Ovary (tissue), 9 donors: Measurements from ENCODE around the gene ZHX3. TPM values are rescaled to one million over a fixed set of nuclear protein-coding genes. Genes with fewer than 3 reads are reported as not detected.

ENCODE experiments used
- DNase-seq, 5 donors: peaks; one replicate each; pipeline ENCODE4 v3.0.0-alpha.2; 2019 to 2020
- H3K27ac ChIP-seq, 2 donors: fragments of 200-600 bp; one replicate each; pipeline versions ENCODE4 v1.5.1 to v1.8.0; 2019 to 2022
- H3K27me3 ChIP-seq: fragments of 200-600 bp; one replicate; pipeline ENCODE4 v1.8.0; 2022
- H3K36me3 ChIP-seq: fragments of 200-600 bp; sonication (generic); one replicate; pipeline ENCODE4 v1.5.1; 2019
- H3K4me1 ChIP-seq: one replicate; pipeline ENCODE4 v1.8.1; 2013; ENCODE audit warnings: mild to moderate bottlenecking, moderate library complexity; ENCODE audit not compliant: insufficient read depth
- H3K4me3 ChIP-seq: fragments of 200-600 bp; sonication (generic); one replicate; pipeline ENCODE4 v1.5.1; 2017
- H3K9me3 ChIP-seq, 2 donors: fragments of 200-600 bp in 1 of 2; sonication (generic) in 1 of 2; one replicate each; pipeline versions ENCODE4 v1.5.1 to v1.8.1; 2013 to 2019; ENCODE audit warnings: mild to moderate bottlenecking in 1 of 2, moderate library complexity in 1 of 2
- EP300 ChIP-seq: sonication (generic); formaldehyde crosslinking; IDR thresholded peaks from one replicate; pipeline ENCODE4 v1.6.1; 2017; ENCODE audit warnings: antibody characterized with exemption
- POLR2A ChIP-seq: fragments of 450-650 bp; IDR thresholded peaks from one replicate; pipeline ENCODE4 v1.6.1; 2017; ENCODE audit warnings: antibody characterized with exemption, mild to moderate bottlenecking, moderate library complexity
- WGBS, 3 donors: extraction: QIAGEN DNeasy Blood & Tissue Kit in 1 of 3; methylation state at CpG; one replicate each; pipeline versions ENCODE4 v1.1.5 to v1.1.7; 2013 to 2017; 5-methylcytosine and 5-hydroxymethylcytosine counted together
- intact Hi-C, 4 donors: fragments of 100-400 bp; cut with DNase I; formaldehyde crosslinking; loops; one replicate each; pipeline versions ENCODE4 v1.11.0 to v1.15.1; 2022 to 2023
- polyA plus RNA-seq, 2 donors: library from polyadenylated mRNA; stranded (reverse); fragments of 200-250 nt in 1 of 2; fragments of 350-450 nt in 1 of 2; fragmentation: Illumina TruSeq in 1 of 2; extraction: RNeasy Lipid Tissue Mini Kit (QIAGEN cat#74804) in 1 of 2; gene quantifications; one replicate each; pipeline ENCODE4 v1.2.3, GENCODE V29; 2013 to 2014
- total RNA-seq, 7 donors: library from RNA; depleted of rRNA in 2 of 7; stranded (reverse); fragments of >200 nt in 2 of 7; fragmentation: NEBNext Ultra II Directional in 3 of 7; extraction: Animal tissue kit (Norgen Biotek cat#: 25700) in 3 of 7; gene quantifications; one replicate each; pipeline versions ENCODE4 v1.1.0 to v1.2.4, GENCODE V29; 2016 to 2023
- TF ChIP-seq, protein P1 (sequence below), 3 donors: fragments of 450-650 bp in 2 of 3; fragments of 200-600 bp in 1 of 3; IDR thresholded peaks; one replicate each; pipeline versions ENCODE4 v1.5.1 to v1.8.0; 2016 to 2022; ENCODE audit warnings: antibody characterized with exemption in 3 of 3, mild to moderate bottlenecking in 1 of 3
- donor health status: DM: no; HTN: no; CAD: no; lungs with moderate emphysema.
- donor health status: DM: no; HTN: no; CAD: no.
- donor health status: Bipolar disorder and iron deficiency.
- donor health status: DM: yes; HTN: yes; CAD: no.
- donor health status: DM: no; HTN: no; CAD: no.
- donor health status: DM: yes; HTN: yes; CAD: no.

ZHX3 gene
- total and polyA plus RNA-seq, 9 donors, result 17.5 to 72.0 (median 39.6) TPM

DNA sequence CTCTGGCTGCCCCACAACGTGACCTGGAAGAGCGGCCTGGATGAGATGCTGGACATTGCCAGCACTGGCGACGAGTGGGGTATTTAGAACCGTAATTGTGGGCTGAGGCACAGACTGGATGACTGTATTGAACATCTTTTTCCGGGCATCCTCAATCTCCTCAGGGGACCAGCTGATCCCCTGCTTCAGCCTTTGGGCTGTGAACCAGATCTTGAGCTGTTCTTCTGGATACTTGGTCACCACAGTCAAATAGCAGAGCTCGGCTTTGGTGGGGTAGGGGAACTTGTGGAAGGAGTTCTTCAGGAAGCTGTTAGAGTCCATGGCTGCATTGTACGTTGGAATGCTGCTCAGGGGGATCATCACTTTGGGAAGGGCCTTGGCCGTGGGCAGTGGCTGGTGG lies 113.9 kb downstream of the ZHX3 start:
- Histone ChIP-seq H3K36me3 (no peaks in the 10 kb centered on the region), H3K27ac (no peak overlapping the region), H3K9me3 (no peaks in the 10 kb centered on the region), H3K4me1 (no peaks in the 10 kb centered on the region), H3K27me3 (no peaks in the 10 kb centered on the region), H3K4me3 (no peak overlapping the region)
- DNase-seq, result no peak
- no peak for TF ChIP-seq POLR2A
- TF ChIP-seq, protein P1, sequence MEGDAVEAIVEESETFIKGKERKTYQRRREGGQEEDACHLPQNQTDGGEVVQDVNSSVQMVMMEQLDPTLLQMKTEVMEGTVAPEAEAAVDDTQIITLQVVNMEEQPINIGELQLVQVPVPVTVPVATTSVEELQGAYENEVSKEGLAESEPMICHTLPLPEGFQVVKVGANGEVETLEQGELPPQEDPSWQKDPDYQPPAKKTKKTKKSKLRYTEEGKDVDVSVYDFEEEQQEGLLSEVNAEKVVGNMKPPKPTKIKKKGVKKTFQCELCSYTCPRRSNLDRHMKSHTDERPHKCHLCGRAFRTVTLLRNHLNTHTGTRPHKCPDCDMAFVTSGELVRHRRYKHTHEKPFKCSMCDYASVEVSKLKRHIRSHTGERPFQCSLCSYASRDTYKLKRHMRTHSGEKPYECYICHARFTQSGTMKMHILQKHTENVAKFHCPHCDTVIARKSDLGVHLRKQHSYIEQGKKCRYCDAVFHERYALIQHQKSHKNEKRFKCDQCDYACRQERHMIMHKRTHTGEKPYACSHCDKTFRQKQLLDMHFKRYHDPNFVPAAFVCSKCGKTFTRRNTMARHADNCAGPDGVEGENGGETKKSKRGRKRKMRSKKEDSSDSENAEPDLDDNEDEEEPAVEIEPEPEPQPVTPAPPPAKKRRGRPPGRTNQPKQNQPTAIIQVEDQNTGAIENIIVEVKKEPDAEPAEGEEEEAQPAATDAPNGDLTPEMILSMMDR (IDR thresholded peaks at IDR 0.05), result no peak
- no peak for TF ChIP-seq EP300
- 95 to 96% (median 96%) methylated on average over 9 of the region's 9 CpGs for WGBS, 3 donors
- intact Hi-C loops, result no loop called here

- intact Hi-C loops, result no loop called here
- Histone ChIP-seq H3K4me1 (no peaks in the 10 kb centered on the region), H3K27me3 (no peaks in the 10 kb centered on the region), H3K4me3 (no peak overlapping the region), H3K36me3 (no peaks in the 10 kb centered on the region), H3K27ac (no peak overlapping the region), H3K9me3 (no peaks in the 10 kb centered on the region)
- no peak for DNase-seq
- TF ChIP-seq, protein P1 (IDR thresholded peaks at IDR 0.05), result no peak
- 97 to 98% (median 97%) methylated on average over 10 of the region's 10 CpGs for WGBS, 3 donors
These were observed 115.1 kb downstream of the ZHX3 start for GRCh38 chr20:41202426-41202825.

- H3K27ac ChIP-seq, result no peak overlapping the region
- H3K27me3 ChIP-seq, result no peaks in the 10 kb centered on the region
- intact Hi-C loops, result no loop called here
- 90 to 93% (median 91%) methylated on average over 8 of the region's 8 CpGs for WGBS, 3 donors
- H3K4me1 ChIP-seq, result no peaks in the 10 kb centered on the region
- TF ChIP-seq POLR2A, result no peak
- TF ChIP-seq, protein P1 (IDR thresholded peaks at IDR 0.05), result no peak
- TF ChIP-seq EP300, result no peak
- no peak overlapping the region for H3K4me3 ChIP-seq
- no peaks in the 10 kb centered on the region for H3K36me3 ChIP-seq
- no peaks in the 10 kb centered on the region for H3K9me3 ChIP-seq
- DNase-seq, result no peak
These were observed 115.8 kb downstream of the ZHX3 start for GRCh38 chr20:41201760-41202159.

DNA sequence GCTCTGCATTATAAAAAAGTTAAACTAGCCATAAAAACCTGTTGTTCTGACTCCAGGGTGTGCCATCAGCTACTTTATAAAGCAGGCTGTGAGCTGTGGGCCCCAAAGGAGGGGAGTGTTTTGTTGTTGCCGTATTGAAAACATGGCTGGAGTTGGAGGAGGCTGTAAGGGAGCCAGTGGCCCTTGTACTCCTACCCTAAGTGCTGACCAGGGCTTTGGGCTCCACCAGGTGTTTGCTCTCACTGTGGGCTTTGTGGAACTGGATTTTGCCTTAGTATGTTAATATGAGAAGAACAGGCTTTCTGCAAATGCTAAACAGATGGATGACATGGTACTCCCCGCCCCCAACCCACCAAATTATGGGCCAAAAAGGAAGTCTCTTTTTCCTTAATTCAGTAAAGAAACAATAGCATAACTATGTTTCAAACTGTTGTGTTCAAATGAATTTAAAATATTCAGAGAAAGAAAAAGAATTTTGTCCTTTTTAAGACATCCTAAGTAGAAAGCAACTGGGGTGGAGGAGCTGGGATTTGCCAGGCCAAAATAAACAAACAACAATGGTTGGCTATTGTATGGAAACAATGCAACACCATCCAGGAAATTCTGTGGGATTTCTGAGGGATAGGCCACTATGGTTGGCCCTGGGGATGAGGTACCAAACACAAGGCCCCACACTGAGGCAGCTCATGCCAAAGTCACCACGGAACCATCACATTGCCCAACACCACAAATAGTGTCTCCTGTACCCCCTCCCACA lies 116.9 kb downstream of the ZHX3 start:
- Histone ChIP-seq H3K9me3 (no peaks in the 10 kb centered on the region), H3K27ac (no peak overlapping the region), H3K27me3 (no peaks in the 10 kb centered on the region), H3K4me3 (no peak overlapping the region), H3K4me1 (no peaks in the 10 kb centered on the region), H3K36me3 (no peaks in the 10 kb centered on the region)
- DNase-seq, result no peak
- TF ChIP-seq, protein P1 (IDR thresholded peaks at IDR 0.05), result no peak
- TF ChIP-seq EP300, result no peak
- TF ChIP-seq POLR2A, result no peak
- intact Hi-C loops, result no loop called here
- WGBS, 3 donors, result 68 to 78% (median 72%) methylated on average over 3 of the region's 3 CpGs
